Left lung (tissue), 10 donors: ENCODE measurements around the gene ZBTB40. TPM values are rescaled to one million over a fixed set of nuclear protein-coding genes. Genes with fewer than 3 reads are reported as not detected.

Experiments
- ATAC-seq: fragments of 200-7000 bp; cut with Tn5 transposase; one replicate; pipeline ENCODE4 v1.9.1; 2020; ENCODE audit warnings: moderate library complexity
- DNase-seq, 4 donors: peaks; one replicate each; pipeline ENCODE4 v3.0.0-alpha.2; 2013 to 2020
- H3K27ac ChIP-seq, 2 donors: fragments of 200-600 bp; sonication (generic) in 1 of 2; one replicate each; pipeline versions ENCODE4 v1.5.0 to v1.8.0; 2020 to 2021
- H3K27me3 ChIP-seq, 2 donors: fragments of 200-600 bp; sonication (generic) in 1 of 2; one replicate each; pipeline versions ENCODE4 v1.5.0 to v1.8.0; 2020 to 2021
- H3K36me3 ChIP-seq, 2 donors: fragments of 200-600 bp; sonication (generic) in 1 of 2; one replicate each; pipeline versions ENCODE4 v1.5.0 to v1.8.0; 2020 to 2021
- H3K4me1 ChIP-seq, 2 donors: fragments of 200-600 bp; one replicate each; pipeline ENCODE4 v1.8.0; 2021
- H3K4me3 ChIP-seq, 2 donors: fragments of 200-600 bp; sonication (generic) in 1 of 2; one replicate each; pipeline versions ENCODE4 v1.5.0 to v1.8.0; 2020 to 2021; ENCODE audit warnings: mild to moderate bottlenecking in 1 of 2
- H3K9me3 ChIP-seq, 2 donors: fragments of 200-600 bp; sonication (generic) in 1 of 2; one replicate each; pipeline versions ENCODE4 v1.5.0 to v1.8.0; 2020 to 2021
- intact Hi-C, 2 donors: fragments of 100-400 bp; cut with DNase I; formaldehyde crosslinking; loops; one replicate each; pipeline versions ENCODE4 v1.11.2 to v1.14.2; 2022
- polyA plus RNA-seq, 6 donors: library from polyadenylated mRNA; unstranded; fragments of 120-200 nt; gene quantifications; one replicate each; pipeline ENCODE4 v1.2.1, GENCODE V29; 2013; ENCODE audit not compliant: insufficient read length in 6 of 6
- total RNA-seq, 2 donors: library from RNA; stranded (reverse); fragmentation: NEBNext Ultra II Directional; extraction: Animal tissue kit (Norgen Biotek cat#: 25700); gene quantifications; one replicate each; pipeline ENCODE4 v1.2.1, GENCODE V29; 2021
- TF ChIP-seq, protein P1 (sequence below), 2 donors: fragments of 200-600 bp; sonication (generic) in 1 of 2; IDR thresholded peaks; one replicate each; pipeline versions ENCODE4 v1.5.0 to v1.8.0; 2021; ENCODE audit warnings: antibody characterized with exemption in 2 of 2
- donor health status: DM: no; HTN: yes; CAD: no.
- donor health status: DM: no; HTN: no; CAD: no.

The ZBTB40 gene
- total and polyA plus RNA-seq, 8 donors: 16.0 to 24.8 (median 21.0) TPM

DNA sequence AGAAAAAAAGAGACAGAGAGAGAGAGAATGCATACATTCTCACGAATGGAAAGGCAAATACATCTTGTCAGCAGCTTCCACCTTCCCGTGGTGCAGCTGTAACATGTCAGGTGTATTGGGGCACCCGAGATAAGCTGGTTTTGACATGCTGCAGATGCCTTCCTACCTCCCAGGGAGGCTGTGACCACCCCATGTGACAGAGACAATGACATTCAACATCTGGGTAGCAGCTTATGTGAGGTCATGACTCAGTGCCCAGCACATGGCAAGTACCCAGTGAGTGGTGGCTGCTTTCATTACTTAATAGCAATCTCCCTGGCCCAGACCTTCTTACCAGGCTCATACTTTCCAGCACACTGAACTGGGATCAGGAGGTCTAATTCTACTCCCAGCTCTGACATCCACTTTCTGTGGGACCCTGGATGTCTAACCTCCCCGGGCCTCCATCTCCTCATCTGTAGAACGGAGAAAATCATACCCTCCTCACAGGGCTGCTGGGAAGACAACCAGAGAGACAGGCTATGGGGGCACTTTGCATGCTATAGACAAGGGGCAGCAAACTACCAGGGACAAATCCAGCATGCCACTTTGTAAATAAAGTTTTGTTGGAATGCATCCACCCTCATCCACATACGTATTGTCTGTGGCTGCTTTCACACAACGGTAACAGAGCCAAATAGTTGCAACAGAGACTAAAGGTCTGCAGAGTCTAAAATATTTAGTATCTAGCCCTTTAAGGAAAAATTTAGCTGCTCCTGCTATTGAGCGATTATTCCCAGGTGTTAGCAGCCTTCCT is 38.5 kb upstream of the ZBTB40 start:
- H3K36me3 ChIP-seq: no peaks in the 10 kb centered on the region
- no peak for DNase-seq
- TF ChIP-seq, protein P1, sequence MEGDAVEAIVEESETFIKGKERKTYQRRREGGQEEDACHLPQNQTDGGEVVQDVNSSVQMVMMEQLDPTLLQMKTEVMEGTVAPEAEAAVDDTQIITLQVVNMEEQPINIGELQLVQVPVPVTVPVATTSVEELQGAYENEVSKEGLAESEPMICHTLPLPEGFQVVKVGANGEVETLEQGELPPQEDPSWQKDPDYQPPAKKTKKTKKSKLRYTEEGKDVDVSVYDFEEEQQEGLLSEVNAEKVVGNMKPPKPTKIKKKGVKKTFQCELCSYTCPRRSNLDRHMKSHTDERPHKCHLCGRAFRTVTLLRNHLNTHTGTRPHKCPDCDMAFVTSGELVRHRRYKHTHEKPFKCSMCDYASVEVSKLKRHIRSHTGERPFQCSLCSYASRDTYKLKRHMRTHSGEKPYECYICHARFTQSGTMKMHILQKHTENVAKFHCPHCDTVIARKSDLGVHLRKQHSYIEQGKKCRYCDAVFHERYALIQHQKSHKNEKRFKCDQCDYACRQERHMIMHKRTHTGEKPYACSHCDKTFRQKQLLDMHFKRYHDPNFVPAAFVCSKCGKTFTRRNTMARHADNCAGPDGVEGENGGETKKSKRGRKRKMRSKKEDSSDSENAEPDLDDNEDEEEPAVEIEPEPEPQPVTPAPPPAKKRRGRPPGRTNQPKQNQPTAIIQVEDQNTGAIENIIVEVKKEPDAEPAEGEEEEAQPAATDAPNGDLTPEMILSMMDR (IDR thresholded peaks at IDR 0.05): no peak
- H3K4me1 ChIP-seq: peaks cover 9 to 13% of the 10 kb centered on the region in 2 donors
- no peak overlapping the region for H3K4me3 ChIP-seq
- intact Hi-C loops: loop anchor here in 1 of 2 donors (10.0 kb wide), 1 partner anchor 278 kb away; no protein-coding TSS in a partner anchor
- no peaks in the 10 kb centered on the region for H3K9me3 ChIP-seq
- no peak overlapping the region for H3K27ac ChIP-seq
- H3K27me3 ChIP-seq: peaks cover 0 to 16% of the 10 kb centered on the region in 2 donors
- peak; percentile 50 for ATAC-seq

DNA sequence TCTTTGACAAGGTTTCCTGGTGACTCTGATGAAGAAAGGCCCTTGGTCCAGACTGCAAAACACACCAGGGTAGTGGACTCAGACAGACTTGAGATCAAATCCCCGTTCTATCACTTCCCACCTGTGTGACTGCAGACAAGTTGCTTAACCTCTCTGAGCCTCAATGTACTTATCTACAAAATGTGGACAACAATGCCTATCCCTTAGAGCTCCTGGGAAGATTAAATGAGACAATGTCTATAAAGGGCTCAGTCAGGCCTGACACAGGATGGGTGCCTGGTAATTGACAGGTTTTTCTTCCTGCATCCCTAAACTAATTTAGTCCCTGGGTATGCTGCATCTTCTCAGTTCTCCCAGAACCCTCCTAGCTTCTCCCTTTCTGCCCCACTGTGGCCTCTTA is 37.9 kb upstream of the ZBTB40 start:
- Histone ChIP-seq H3K9me3 (no peaks in the 10 kb centered on the region), H3K4me3 (no peak overlapping the region), H3K36me3 (no peaks in the 10 kb centered on the region), H3K27ac (no peak overlapping the region), H3K27me3 (peaks cover 0 to 23% of the 10 kb centered on the region in 2 donors), H3K4me1 (peaks cover 9 to 13% of the 10 kb centered on the region in 2 donors)
- TF ChIP-seq, protein P1 (IDR thresholded peaks at IDR 0.05): no peak
- ATAC-seq (no peak), DNase-seq (no peak)
- intact Hi-C loops: loop anchor here in 1 of 2 donors (10.0 kb wide), 1 partner anchor 279 kb away; no protein-coding TSS in a partner anchor

DNA sequence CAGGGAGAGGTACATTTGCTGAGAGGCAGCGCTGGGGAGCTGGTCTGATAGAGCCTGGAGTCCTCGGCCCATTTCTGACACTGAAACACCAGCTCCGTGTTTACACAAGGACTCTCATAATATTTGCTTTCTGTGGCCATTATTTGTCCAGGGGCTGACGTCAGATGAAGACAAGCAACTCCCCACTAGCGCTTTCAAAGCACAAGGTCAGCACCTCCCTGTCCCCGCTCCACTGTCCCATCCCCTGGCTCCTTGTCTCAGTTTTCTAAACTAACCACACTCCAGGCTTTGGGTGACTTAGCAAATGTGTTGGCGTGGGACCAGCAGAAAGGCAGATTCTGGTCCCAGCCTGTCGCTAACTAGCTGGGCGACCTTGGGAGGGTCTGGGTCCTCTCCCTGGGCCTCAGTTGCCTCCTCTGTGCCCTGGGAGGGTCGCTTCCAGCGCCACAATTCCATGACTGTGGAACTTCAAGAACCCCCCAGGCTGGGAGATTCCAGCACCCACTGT is 37.4 kb upstream of the ZBTB40 start:
- Histone ChIP-seq H3K27me3 (peaks cover 0 to 26% of the 10 kb centered on the region in 2 donors), H3K4me3 (no peak overlapping the region), H3K27ac (peak overlapping the region; percentile 15 to 76), H3K4me1 (peaks cover 9 to 13% of the 10 kb centered on the region in 2 donors), H3K36me3 (no peaks in the 10 kb centered on the region), H3K9me3 (no peaks in the 10 kb centered on the region)
- peak; percentile 84 for ATAC-seq
- TF ChIP-seq, protein P1 (IDR thresholded peaks at IDR 0.05): no peak
- intact Hi-C loops: loop anchor here in 1 of 2 donors (10.0 kb wide), 1 partner anchor 279 kb away; no protein-coding TSS in a partner anchor
- DNase-seq: peak in 2 of 4 donors; percentile 77 to 80

DNA sequence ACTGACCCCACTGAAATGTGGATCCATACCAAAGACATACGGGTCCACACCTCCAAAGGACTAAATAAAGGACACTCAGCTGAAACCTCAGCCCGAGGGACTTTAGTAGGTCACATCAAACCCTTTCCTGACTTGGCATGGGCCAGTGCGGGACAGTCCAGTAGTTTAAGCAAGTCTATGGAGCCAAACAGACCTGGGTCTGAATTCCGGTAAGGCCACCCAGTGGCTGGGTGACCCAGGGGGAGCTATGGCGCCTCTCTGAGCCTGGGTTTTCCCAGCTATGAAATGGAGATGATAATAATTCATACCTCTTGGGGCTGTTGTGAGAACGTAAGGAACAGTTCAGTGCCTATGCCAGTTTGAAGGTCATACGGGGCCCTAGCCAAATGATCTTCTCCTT is 36.2 kb upstream of the ZBTB40 start:
- Histone ChIP-seq H3K36me3 (no peaks in the 10 kb centered on the region), H3K9me3 (no peaks in the 10 kb centered on the region), H3K27me3 (peaks cover 6 to 38% of the 10 kb centered on the region in 2 donors), H3K4me1 (peaks cover 9 to 13% of the 10 kb centered on the region in 2 donors), H3K27ac (no peak overlapping the region), H3K4me3 (no peak overlapping the region)
- no peak for ATAC-seq
- TF ChIP-seq, protein P1 (IDR thresholded peaks at IDR 0.05): no peak
- intact Hi-C loops: loop anchor here in 1 of 2 donors (10.0 kb wide), 1 partner anchor 281 kb away; no protein-coding TSS in a partner anchor
- no peak for DNase-seq
